Hepatic stellate cell (primary cell): ENCODE data around the gene SAMD13.

Experiments used
- DNase-seq: peaks from one replicate; pipeline ENCODE4 v3.0.0; 2011; ENCODE audit warnings: low spot score

Gene SAMD13

GRCh38 chr1:84345220-84345619, 43.7 kb downstream of the SAMD13 start:
- no peak for DNase-seq

GRCh38 chr1:84347271-84347931, 45.9 kb downstream of the SAMD13 start:
- no peak for DNase-seq

GRCh38 chr1:84347932-84348555, 46.5 kb downstream of the SAMD13 start:
- DNase-seq: no peak

GRCh38 chr1:84348759-84349158, 47.3 kb downstream of the SAMD13 start:
- no peak for DNase-seq

GRCh38 chr1:84350104-84350503, 48.6 kb downstream of the SAMD13 start:
- no peak for DNase-seq

GRCh38 chr1:84350550-84350949, 49.0 kb downstream of the SAMD13 start:
- DNase-seq: no peak

- no peak for DNase-seq
These were observed 51.0 kb downstream of the SAMD13 start for GRCh38 chr1:84352298-84353106.

- no peak for DNase-seq
These were observed 52.2 kb downstream of the SAMD13 start for GRCh38 chr1:84353695-84354094.

GRCh38 chr1:84355556-84355955, 54.0 kb downstream of the SAMD13 start:
- DNase-seq: no peak

GRCh38 chr1:84356881-84357280, 55.4 kb downstream of the SAMD13 start:
- no peak for DNase-seq

- DNase-seq: no peak
These were observed 57.2 kb downstream of the SAMD13 start for GRCh38 chr1:84358695-84359094.

- DNase-seq: no peak
These were observed 58.8 kb downstream of the SAMD13 start for GRCh38 chr1:84360316-84360715.

GRCh38 chr1:84361796-84362195, 60.3 kb downstream of the SAMD13 start:
- no peak for DNase-seq

- DNase-seq: no peak
These were observed 61.5 kb downstream of the SAMD13 start for GRCh38 chr1:84363019-84363418.

- no peak for DNase-seq
These were observed 62.1 kb downstream of the SAMD13 start for GRCh38 chr1:84363622-84364021.

- DNase-seq: peak; percentile 64
These were observed 64.0 kb downstream of the SAMD13 start for GRCh38 chr1:84365225-84366221.

GRCh38 chr1:84366786-84367185, 65.3 kb downstream of the SAMD13 start:
- DNase-seq: no peak

- DNase-seq: no peak
These were observed 65.7 kb downstream of the SAMD13 start for GRCh38 chr1:84367219-84367618.

GRCh38 chr1:84368441-84368840, 66.9 kb downstream of the SAMD13 start:
- no peak for DNase-seq

GRCh38 chr1:84370266-84370665, 68.8 kb downstream of the SAMD13 start:
- DNase-seq: no peak

- no peak for DNase-seq
These were observed 69.4 kb downstream of the SAMD13 start for GRCh38 chr1:84370831-84371394.
